Activated CD8-positive, alpha-beta memory T cell treated with anti-CD3 and anti-CD28 coated beads for 24 hours (primary cell): ENCODE results near the gene EMC7.
"Not testable (repeated sequence)": the region's sequence is repeated elsewhere in the genome, so short reads cannot be mapped to it uniquely, and the experiment has no call there.

Experiments used
- DNase-seq: peaks from one replicate; pipeline ENCODE4 v3.0.0-alpha.2; 2020

Gene EMC7

DNA sequence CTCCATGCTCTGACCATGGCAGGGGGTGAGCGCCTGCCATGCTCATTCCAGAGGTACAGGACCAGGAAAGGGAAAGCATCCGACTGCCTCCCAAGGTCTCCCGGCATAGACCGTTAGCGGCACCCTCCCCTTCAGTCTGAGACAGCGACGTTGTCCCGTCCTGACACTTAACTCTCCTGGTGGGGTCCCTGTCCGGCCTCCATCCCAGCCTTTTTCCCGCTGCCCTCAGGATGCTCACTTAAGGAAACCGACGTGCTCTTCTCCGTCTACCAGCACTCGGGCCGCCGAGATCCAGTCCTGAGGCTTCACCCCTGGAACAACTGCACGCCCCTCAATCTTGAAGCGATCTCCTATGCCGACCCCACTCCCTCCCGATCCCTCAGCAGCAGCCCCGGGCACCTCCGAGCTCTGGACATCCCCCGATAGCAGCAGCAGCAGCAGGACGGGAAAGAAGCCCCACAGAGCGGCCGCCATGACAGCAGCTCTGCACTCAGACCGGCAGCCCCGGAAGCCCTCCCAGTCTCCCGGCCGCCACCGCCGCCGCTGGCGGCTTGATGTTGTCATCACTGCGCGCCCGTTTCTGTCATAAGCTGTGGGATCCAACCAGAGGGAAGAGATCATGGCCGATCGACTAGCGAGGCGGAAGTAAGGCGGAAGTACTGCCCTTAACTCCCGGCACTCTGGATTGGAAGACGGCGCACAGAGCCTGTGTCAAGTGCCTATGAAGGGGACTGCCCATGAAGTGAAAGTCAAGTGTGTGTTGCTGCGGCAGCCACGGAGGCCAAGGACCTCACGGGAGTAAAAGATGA is at the start of gene EMC7, which contains the start of gene PGBD4:
Gene EMC7 (minus strand): TSS at position 497 of the 809 bp plus-strand sequence. CDS start 23 bp downstream, at position 474.
Gene PGBD4 (plus strand): TSS at position 718 of the 809 bp plus-strand sequence. CDS start 449 bp downstream, outside the sequence.
- peak; percentile 100 for DNase-seq

DNA sequence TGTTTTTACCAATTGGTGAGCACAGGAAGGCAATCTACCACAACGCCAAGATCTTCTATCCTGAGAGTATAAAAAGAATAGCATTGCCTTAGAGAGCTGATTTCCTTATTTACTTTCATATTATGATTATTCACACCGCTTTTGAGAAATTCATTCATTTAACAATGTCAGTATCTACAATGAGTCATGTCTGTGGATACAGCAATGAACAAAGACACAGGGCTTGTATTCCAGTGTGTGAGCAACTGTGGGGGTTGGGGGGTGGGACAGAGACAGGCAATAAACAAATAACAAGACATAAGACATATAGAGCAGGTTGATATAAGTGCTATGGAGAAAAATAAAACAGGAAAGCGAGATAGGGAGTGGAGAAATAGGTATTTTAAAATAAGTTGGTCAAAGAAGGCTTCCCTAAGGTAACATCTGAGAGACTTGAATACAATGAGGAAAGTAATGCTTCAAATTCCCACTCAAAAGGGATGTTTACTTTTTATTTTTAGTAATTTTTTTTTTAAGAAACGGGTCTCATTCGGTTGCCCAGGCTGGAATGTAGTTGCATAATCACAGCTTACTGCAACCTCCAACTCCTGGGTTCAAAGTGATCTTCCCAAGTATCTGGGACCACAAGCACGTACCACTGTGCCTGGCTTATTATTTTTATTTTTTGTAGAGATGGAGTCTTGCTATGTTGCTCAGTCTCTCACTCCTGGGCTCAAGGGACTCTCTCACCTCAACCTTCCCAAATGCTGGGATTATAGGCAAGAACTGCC is 45.9 kb upstream of the EMC7 start:
- no peak for DNase-seq

DNA sequence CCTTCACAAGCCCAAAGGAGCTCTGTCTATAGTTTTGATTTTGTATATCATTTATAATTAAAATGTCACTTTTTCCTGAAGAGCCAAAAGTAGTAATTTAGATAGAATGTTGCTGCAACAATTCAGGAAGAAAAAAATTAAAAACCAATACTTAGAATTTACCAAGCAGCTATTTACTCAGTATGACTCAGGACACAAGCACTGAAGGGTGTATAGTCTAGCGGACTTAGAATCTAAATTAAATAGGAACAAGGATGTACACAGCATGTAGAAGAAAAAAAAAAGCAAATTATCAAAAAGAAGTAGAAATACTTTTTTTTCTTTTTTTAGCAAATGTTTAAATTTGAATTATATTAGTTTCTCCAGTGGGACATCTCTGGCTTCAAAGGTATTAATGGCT is 31.8 kb upstream of the EMC7 start:
- DNase-seq = no peak

DNA sequence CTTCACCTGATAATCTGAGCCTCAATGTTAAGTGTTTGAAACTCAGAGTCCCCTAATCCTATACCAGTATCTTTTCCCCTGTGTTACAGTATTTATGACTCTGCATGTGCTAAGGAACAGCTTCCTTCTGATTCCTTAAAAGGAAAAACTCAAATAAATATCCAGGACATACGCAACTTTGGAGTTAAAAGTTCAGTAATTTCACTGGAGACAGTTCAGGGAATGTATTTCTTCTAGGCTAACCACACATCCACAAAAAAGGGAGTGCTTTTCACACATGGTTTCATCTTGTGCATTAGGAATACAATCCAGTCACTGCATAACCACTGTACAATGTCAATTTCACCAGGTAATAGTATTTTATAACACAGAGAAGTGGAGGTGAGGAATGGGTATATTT is 31.2 kb upstream of the EMC7 start:
- no peak for DNase-seq

DNA sequence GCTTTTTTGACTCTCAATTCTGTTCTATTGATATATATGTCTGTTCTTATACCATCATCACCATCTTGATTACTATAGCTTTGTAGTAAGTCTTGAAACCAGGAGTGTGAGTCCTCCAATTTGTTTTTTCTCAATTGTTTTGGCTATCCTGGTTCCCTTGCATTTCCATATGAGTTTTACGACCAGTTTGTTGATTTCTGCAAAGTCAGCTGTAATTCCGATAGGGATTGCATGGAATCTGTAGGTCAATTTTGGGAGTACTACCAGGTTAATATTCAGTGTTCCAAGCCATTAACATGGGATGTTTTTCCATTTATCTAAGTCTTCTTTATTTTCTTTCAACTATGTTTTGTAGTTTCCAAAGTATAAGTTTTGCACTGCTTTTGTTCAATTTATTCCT is 27.2 kb upstream of the EMC7 start:
- DNase-seq = no peak

DNA sequence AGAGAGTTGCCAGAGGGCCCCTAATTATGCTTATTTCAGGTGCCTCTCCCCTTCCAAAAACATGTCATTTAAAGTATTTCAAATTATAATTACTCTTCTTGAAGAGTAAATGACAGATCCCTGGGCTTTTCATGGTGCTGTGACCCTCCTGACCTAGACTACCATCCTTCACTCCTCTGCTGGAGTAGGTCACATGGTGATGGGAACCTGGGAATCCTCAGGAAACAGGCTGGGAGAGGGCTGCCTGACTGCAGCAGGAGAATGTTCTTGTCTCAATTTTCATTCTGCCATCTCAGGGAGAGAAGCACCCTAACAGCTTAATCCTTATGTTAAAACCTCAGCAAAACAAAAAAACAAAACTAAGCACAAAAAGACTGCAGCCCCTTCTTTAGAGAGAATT is 24.9 kb upstream of the EMC7 start:
- no peak for DNase-seq

DNA sequence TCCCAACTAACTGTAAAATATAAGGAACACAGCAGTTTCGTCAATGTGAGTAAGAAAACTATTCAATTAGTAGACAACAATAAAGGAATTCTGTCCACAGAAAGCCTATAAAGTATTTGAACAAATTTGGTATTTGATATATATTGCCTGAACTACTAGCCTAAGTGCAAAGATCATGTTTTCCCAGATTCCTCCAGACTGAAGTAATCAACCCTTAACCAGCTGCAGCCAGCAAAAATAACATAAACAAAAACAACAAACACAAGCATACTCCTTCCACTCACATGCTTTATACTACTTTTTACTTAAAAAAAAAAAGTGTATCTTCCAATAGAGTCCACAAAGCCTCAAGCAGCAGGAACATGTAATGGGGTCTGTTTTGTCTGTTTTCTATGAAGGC is 24.3 kb upstream of the EMC7 start:
- no peak for DNase-seq

DNA sequence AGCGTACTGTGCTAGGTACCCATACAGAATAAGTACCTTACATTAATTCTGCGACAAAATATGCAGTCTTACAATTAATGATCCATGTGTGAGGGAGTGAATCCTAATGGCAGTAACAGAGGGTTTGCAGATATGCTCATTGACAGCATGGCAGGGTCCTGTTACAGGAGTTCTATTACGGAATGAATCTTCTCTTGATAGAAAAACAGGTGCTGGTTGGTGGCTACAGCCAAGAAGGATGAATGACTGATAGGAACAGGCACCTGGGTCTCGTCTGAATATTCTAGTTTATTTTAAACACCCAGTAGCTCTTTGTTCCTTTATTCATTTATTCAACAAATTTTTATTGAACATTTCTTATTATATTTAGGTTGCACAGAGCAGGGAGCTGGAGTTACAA is 23.0 kb upstream of the EMC7 start:
- DNase-seq = no peak

DNA sequence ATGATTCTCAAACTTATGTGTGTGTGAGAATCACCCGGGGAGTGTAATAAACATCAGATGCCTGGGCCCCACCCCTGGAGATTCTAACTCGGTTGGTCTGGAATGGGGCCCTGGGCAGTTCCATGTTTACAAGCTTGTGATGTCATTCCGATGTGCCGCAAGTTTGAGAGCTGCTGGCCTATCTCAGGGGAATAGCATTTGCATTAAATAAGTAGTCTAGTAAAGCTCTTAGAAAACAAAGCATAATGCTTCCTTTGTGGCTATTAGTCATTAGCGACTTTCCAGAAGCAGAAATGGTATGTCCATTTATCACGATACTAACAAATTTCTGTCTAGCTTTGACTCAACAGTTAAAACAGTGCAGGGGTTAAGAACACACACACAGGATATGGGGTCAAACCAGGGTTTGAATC is 21.1 kb upstream of the EMC7 start:
- no peak for DNase-seq

DNA sequence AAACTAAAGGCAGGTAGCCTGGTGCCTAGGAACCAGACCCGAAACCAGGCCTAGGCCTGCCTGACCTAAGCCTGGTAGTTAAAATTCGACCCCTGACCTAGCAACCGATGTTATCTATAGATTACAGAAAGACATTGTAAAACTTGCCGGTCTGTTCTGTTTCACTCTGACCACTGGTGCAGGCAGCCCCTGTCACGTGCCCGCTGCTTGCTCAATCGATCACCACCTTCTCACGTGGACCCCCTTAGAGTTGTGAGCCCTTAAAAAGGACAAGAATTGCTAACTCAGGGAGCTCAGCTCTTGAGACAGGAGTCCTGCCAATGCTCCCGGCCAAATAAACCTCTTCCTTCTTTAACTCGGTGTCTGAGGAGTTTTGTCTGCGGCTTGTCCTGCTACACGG is 20.1 kb upstream of the EMC7 start:
- not testable (repeated sequence) for DNase-seq

DNA sequence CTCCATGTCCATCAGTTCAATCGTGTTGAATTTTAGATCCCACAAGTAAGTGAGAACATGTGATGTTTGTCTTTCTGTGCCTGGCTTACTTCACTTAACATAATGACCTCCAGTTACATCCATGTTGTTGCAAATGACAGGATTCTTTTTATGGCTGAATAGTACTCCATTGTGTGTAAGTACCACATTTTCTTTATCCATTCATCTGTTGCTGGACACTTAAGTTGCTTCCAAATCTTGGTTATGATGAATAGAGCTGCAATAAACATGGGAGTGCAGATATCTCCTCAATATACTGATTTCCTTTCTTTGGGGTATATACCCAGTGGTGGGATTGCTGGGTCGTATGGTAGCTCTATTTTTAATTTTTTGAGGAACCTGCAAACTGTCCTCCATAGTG is 18.8 kb upstream of the EMC7 start:
- DNase-seq = not testable (repeated sequence)

DNA sequence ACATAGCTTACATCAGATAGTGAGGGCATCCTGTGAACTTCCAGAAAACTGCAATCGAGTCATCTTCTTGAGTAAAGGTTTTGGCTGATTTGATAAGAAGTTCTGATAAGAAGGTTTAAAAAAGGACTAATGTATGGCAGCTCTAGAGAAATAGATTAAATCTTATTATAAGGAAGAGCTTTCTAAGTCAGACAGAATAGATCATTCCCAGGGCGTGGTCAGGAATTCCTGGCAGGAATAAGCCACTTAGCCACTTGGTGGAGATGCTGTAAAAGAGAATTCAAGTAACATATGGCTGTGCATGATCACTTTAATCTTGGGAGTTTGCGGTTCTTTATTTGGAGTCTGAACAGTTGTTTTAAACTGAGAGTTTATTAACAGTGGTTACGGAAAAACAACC is 17.6 kb upstream of the EMC7 start:
- DNase-seq = no peak

DNA sequence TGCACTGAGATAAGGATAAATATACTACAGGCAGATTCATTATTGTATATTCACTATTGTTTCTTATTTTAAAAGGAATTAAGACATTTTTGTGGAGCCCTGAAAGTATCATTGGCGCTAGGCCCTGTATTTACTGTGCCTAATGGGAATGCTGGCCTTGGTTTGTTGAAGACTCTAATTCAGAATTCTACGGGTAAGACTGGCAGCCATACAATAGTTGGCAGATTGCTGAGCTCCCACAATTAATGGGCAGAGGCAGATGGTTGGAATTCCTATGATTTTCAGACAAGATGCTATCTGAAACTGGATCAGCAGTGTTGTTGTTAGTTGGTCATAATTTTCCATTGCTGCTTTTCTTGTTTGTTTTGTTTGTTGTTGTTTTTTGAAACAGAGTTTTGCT is 15.0 kb upstream of the EMC7 start:
- DNase-seq = no peak

DNA sequence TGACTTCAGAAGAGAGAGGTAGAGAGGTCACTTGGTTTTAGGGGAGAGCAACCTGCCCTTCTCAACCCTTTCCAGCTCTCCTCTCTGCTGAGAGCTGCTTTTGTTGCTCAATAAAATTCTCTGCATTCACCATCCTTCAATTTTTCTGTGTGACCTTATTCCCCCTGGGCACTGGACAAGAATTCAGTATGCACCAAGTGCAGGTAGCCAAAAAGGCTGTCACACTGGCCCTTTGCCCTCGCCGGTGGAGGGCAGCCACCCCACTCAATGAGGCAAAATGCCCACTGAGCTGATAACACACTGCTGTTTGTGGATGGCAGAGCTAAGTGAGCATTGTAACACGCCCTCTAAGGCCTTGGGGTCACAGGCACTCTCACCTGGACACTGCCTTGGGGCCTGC is 13.1 kb upstream of the EMC7 start:
- no peak for DNase-seq

DNA sequence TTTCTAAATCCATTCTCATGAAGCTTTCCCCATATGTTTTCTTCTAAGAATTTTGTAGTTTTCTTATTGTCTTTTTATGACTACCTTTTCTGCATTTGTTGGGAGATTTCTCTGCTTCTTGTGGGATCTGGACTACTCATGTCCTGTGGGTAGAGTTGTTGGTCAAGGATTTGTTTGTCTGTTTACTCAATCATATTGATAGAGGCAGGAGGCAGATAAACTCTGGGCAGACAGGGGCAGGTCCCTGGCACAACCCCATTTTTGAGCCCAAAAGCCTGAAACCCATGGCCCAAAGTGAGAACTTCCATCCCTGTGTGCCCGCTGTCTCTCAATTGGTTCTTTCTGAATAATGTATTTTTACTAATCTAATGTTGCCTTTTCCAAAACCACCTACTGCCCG is 12.6 kb upstream of the EMC7 start:
- DNase-seq = no peak

DNA sequence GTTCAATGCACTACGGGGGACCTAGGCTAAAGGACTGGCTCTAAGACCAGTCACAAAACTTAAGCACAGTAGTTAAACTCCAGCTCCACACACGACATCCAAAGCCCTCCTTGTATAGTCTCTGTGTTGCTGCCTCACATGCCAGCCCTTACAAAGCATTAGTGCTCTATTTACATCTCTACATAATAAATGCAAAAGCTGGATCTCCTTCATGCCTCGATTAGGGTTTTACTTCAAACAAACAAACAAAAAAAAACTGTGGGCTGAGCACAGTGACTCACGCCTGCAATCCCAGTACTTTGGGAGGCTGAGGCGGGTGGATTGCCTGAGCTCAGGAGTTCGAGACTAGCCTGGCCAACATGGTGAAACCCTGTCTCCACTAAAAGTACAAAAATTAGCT is 9.8 kb upstream of the EMC7 start:
- no peak for DNase-seq

DNA sequence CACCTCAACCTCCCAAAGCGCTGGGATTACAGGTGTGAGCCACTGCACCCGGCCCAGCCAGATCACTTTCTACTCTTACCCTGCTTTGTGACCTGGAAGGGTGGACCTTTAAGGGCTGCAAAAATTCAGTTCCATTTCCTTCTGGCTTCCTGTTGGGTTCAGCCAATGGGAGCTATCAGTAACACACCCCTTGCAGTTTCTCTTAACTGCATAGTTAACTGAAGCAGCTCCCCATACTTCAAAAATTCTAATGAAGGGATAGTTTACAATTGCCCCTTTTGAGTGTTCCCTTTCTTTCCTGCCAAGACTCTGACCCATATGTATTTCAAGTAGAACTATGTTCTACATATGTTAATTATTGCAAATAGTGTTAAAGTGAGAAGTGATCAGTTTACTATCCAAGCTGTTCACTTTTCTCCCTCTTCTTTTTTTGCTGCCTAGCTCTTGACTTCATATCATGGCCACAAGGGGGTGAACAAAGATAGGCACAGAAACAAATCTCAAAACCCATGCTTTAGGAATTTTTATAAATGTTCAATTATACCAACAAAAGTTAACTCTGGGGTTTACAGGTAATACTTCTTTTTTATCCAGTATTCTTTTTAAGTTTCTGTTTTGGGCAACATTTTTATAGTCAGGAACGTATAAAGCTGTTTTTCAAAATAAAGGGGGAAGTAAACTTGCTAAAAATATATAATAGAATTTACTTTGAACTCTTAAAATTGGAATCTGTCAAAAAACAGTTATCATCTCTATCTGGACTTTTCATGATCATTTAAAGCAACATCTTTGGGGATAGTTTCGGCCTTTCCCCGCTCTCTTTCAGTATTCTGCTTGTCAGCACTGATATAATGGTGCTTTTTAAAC is 8.4 kb upstream of the EMC7 start:
- DNase-seq = no peak

DNA sequence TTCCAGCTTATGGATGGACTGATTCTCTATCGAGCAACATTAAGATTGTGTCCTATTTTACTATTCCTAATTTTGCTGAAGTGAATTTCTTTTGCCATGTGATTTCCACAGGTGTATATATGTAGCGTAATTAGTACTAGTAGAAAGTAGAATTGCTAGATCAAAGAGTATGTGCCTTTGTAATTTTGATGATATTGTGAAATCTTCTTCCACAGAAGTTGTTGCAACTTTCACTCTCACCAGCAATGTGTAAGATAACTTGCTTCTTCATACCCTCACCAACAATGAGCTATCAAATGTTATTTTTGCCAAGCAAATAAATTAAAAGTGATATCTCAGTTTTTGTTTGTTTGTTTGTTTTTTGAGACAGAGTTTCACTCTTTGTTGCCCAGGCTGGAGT is 5.7 kb upstream of the EMC7 start:
- DNase-seq = no peak

DNA sequence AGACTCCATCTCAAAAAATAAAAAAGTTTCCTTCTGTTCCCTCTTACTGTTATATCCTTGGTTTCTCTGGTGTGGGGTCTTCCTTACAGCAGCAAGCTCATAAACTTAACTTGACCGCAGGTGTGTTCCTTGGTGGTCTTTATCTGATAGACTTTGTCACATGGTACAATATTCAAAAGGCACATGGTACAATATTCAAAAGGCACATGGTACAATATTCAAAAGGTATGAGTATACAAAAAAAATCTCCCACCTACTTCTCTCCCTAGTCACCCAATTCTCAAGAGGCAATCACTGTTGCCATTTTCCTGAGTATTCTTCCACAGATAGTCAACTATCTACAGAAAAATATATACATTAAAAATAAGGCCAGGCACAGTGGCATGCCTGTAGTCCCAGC is 4.8 kb upstream of the EMC7 start:
- no peak for DNase-seq

DNA sequence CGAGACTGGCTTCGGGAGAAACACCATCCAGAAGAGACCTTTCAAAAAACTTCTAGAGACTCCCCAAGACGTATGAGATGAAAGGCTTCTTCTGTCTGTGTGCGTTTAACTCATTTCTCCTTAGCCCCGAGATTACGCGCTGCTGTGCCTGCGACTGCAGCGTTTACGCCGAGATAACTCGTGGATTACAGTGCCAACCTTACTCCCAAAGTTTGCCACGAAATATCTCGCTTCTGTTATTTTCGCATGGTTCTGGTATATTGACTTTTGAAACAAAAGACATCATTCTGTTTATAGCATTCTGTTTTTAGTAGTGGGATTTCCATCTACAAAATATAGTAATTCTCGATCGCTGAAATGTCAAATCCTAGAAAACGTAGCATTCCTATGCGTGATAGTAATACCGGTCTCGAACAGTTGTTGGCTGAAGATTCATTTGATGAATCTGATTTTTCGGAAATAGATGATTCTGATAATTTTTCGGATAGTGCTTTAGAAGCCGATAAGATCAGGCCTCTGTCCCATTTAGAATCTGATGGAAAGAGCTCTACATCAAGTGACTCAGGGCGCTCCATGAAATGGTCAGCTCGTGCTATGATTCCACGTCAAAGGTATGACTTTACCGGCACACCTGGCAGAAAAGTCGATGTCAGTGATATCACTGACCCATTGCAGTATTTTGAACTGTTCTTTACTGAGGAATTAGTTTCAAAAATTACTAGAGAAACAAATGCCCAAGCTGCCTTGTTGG is 688 bp upstream of the EMC7 start:
- DNase-seq = no peak

DNA sequence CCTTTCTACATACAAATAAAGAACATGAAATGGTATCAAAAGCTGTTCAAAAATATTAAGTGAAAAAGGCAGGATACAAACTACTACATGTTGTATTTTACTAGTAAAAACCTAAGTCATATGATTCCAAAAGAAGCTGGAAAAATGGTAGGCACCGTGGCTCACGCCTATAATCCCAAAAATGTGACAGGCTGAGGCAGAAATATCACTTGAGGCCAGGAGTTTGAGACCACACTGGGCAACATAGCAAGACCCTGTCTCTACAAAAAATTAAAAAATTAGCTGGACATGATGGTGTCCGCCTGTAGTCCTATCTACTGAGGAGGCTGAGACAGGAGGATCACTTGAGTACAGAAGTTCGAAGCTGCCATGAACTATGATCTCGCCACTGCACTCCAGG is 1.7 kb downstream of the EMC7 start:
- DNase-seq = no peak

DNA sequence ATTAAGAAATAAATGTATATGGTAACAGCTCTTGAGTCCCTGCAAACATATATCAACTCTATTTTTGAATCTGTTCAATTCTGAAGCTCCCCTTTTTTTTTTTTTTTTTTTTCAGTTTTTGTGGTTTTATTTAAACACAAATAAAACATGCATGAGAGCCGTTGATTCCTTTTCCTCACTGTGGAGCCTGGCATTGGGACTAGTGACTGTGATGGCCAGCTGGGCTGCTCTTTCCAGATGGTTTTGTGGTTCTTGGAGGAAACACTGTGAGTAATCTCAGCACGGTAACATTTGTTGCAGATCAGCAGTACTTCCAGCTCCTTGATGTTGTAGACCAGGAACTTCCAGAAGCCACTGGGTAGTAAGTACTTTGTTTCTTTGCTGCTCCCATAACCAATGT is 15.9 kb downstream of the EMC7 start:
- DNase-seq = no peak

DNA sequence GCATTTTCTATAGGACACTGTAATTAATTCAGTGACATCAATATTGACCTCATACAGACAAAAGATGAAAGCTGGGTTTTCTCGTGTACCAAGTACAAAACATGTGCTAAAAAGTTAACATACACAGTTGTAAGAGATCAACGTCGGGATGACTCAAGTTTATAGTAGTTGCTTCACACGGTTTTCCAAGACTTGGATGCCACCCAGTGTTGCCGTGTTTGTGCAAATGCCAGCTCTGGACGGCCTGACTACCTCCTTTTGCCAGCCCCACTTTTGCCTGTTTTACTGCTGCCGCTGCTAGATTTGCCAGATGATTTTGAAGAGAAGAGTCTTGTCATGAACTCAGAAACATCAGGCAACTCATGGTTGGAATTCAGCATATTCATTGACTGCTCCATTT is 17.6 kb downstream of the EMC7 start:
- no peak for DNase-seq
